Uterus (tissue), 2 donors: ENCODE data around the gene MATK.

ENCODE experiments used
- POLR2A ChIP-seq, 2 donors: fragments of 450-650 bp; IDR thresholded peaks; one replicate each; pipeline ENCODE4 v1.6.1; 2016; ENCODE audit warnings: antibody characterized with exemption in 2 of 2, mild to moderate bottlenecking in 1 of 2, moderate library complexity in 1 of 2
- TF ChIP-seq, protein P1 (sequence below), 4 experiments: fragments of 200-600 bp in 2 of 4; fragments of 450-650 bp in 2 of 4; sonication (generic) in 2 of 4; IDR thresholded peaks; one replicate each; pipeline ENCODE4 v1.5.1; 2016 to 2019; ENCODE audit warnings: antibody characterized with exemption in 4 of 4, mild to moderate bottlenecking in 2 of 4, moderate library complexity in 1 of 4

DNA sequence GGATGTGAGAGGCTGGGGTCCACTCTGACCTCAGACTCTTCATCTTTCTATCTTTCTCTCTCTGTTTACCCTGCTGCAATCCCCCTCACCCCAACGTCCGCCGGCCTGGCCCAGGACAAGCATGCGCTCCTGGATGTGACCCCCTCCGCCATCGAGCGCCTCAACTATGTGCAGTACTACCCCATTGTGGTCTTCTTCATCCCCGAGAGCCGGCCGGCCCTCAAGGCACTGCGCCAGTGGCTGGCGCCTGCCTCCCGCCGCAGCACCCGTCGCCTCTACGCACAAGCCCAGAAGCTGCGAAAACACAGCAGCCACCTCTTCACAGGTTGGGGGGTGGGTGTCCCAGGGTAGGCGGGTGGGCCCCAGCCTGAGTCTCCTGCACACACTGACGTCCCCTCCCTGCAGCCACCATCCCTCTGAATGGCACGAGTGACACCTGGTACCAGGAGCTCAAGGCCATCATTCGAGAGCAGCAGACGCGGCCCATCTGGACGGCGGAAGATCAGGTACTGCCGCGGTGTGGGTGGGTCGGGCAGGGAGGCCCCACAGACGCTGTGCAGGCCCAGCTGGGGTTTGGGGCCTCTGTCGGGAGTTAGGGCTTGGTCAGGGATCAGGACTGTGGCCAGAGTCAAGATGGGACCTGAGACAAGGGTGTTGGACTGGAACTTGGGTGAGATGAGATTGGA is 39.7 kb downstream of the MATK start:
- no peak for TF ChIP-seq POLR2A (IDR thresholded peaks at IDR 0.05)
- TF ChIP-seq, protein P1, sequence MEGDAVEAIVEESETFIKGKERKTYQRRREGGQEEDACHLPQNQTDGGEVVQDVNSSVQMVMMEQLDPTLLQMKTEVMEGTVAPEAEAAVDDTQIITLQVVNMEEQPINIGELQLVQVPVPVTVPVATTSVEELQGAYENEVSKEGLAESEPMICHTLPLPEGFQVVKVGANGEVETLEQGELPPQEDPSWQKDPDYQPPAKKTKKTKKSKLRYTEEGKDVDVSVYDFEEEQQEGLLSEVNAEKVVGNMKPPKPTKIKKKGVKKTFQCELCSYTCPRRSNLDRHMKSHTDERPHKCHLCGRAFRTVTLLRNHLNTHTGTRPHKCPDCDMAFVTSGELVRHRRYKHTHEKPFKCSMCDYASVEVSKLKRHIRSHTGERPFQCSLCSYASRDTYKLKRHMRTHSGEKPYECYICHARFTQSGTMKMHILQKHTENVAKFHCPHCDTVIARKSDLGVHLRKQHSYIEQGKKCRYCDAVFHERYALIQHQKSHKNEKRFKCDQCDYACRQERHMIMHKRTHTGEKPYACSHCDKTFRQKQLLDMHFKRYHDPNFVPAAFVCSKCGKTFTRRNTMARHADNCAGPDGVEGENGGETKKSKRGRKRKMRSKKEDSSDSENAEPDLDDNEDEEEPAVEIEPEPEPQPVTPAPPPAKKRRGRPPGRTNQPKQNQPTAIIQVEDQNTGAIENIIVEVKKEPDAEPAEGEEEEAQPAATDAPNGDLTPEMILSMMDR (IDR thresholded peaks at IDR 0.05), result no peak
